ENCODE results near the gene CAMTA1.
"Not testable (repeated sequence)": the region's sequence is repeated elsewhere in the genome, so short reads cannot be mapped to it uniquely, and the experiment has no call there.

The CAMTA1 gene

DNA sequence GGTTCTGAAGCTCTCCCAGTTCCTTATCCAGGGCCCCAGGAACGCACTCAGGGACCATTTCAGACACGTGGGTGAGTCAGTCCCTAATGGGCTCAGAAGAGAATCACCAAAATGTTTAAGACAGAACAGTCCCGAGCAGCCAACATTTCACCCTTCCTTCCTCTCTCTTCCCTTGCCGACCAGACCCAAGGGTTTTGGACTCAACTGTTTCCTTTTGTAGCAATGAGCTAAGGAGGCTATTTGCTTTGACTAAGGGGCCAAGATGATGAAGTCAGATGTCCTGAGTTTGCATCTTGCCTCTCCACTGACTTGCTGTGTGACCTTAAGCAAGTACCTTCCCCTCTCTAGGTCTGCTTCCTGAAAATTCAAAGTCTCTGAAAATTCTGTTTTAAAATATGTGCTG, 513.5 kb downstream of the CAMTA1 start:
- DNase-seq: no peak

DNA sequence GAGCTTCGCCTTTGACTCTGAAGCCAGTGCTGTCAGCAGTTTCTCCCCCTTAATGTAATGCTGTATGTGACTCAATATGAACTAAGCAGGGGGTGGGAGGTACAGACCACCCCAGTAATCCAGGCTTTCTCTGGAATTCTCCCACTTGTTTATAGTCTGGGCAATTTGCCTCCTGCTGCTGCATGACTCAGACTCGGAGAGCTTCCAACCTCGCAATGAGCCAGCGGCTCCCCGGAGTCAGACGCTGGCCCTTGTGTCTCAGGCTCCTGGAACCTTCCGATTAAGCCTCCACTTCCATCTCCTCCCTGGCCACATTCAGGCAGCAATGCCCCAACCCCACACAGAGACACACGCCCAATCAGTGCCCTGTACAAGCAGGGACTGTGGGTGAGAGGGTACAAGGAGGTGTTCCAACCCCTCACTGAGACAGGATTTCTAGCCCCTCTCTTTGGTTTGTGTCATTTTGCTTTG, 514.1 kb downstream of the CAMTA1 start:
- no peak for DNase-seq

GRCh38 chr1:7299994-7300393, 514.7 kb downstream of the CAMTA1 start:
- DNase-seq: no peak

DNA sequence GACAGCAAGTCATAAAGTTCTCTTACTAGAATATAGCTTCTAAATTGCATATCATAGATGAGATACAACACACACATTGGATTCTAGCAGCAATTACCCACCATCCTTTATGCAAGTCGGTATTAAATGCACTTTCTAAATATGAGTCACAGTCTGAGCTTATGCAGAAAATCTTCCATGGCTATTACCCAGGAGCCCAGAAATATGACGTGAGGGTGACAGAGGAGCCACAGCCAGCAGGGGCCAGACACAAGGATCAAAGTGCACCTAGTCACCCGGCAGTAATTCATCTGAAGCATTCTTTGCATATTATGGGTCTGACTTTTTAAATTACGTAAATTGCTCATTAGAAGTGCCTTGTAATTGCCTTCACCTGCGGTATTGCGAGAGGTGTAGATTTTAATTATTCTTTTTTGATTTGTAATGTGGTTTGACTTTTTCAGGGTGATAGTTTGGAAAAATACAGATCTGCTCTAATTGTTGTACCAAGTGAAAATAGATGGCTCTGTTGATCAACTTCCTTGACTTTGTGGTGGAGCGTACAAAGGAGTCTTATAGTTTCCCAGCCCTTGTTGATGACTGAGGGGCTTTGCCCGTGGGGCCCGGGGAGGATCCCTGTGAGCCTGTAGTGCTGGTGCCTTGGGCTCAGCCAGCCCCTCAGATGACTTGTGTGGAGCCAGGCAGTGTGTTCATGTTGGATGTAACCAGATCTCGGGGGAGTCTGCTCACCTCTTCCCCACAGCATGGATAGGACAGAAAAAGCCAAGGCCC, 515.8 kb downstream of the CAMTA1 start:
- no peak for DNase-seq

GRCh38 chr1:7301664-7301981, 516.4 kb downstream of the CAMTA1 start:
- DNase-seq: no peak

DNA sequence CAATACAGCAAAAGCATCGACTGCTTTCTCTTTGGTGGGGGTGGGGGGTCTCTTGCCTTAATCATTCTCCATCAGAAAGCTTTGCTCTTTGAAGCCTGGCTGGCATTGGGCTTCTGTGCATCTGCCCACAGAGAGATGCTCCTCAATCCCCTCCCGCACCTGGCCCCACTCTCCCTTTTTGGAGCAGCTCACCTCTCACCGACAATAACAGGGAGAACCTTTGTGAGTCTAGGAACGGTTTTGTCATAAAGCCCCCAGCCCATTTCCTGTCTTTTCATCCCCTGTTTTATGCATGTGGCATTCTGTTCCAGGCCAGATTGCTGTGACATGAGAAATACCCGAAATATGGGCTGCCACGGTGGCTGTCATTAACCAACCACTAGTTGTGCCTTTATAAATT, 516.9 kb downstream of the CAMTA1 start:
- DNase-seq: no peak

GRCh38 chr1:7302873-7303272, 517.6 kb downstream of the CAMTA1 start:
- DNase-seq: peak; percentile 22

DNA sequence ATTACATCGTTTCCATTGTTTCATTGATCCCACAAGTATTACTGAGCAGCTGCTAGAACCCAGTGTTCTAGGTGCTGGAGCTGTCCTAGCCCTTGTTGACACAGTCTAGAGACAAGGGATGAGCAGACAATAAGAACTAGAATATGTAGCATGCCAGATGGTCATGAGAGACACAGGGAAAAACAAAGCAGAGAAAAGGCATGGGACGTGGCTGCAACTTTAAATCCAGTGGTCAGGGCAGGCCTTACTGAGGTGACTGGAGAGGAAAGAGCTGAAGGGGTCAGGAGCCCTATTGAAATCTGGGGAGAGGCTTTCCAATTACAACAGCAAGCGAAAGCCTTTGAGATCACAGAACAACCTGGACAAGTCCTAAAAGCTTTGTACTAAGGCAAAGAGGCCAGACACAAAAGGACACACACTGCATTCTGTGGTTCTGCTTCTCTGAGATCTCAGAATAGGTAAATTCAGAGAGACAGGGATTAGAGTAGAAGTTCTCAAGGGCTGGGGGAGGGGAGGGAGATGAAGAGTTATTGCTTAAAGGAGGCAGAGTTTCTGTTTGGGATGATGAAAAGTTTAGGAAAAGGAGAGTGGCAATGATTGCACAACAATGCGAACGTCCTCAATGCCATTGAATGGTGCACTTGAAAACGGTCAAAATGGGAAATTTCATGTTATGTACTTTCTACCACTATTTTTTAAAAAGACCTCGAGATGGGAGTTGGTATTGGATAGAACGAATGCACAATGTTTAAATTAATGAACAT, 518.5 kb downstream of the CAMTA1 start:
- DNase-seq: no peak

GRCh38 chr1:7313081-7313546, 527.9 kb downstream of the CAMTA1 start:
- peak; percentile 20 for DNase-seq

DNA sequence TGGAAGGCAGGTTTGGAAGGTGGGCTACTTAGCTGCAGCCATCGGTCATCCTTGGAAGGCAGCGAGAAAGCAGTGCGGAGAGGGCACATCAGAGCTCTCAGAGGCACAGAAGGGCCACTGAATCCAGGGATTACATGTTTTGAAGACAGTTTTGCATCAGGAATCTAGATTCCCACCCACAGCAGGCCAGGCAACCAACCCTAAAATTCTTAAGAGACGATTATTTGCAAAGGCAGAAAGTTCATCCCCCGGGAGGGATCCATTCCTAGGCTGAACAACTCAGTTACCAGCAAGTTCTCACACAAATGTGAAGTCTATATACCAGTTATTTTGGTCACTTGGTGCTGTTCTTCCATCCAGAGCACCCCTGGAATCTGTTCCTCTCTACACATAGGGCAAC, 528.6 kb downstream of the CAMTA1 start:
- DNase-seq: no peak

- no peak for DNase-seq
Measured at GRCh38 chr1:7315316-7315715, 530.1 kb downstream of the CAMTA1 start.

GRCh38 chr1:7315946-7316345, 530.7 kb downstream of the CAMTA1 start:
- DNase-seq: no peak

DNA sequence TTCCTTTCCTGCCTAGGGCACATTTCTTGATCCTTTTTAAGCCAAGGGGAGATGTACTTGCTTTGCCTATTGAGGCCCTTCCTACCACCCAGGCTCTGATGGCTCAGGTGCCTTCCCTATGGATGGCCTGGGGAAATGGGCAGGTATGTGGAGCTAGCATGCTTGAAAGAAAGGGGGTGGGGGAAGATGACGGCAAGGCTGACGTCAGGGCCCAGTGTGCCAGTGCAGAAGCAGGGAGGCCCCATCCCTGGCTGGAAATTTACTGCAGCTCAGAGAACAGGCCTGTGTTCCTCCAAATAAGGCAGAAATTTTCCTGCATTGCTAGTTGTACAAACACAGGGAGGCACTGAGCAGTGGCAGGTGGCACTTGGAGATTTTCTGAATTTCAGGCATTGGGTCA, 532.6 kb downstream of the CAMTA1 start:
- DNase-seq: no peak

DNA sequence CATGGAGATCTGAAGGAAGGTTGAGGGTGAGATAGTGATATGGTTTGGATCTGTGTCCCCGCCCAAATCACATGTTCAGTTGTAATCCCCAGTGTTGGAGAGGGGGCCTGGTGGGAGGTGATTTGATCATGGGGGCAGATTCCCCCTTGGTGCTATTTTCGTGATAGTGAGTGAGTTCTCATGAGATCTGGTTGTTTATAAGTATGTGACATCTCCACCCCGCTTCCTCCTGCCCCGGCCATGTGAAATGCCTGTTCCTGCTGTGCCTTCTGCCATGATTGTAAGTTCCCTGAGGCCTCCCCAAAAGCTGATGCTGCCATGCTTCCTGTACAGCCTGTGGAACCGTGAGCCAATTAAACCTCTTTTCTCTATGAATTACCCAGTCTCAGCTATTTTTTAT, 533.9 kb downstream of the CAMTA1 start:
- DNase-seq: no peak

DNA sequence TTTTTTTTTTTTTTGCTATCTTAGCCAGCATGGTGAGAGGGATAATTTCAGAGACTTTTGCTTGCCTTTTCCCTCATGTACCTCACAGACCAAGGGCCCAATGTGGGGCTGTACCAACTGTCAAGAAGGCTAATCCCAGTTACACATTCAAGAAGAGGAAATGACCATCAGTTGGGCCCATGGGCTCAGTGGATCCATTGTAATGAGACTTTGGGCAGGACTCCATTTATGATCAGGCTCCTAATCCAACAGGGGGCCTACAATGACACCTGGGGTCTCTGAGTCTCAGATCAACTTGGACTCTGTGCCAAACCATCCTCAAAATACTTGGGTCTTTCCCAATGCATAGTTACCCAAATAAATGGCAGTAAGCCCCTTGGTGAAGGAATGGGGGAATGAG, 535.4 kb downstream of the CAMTA1 start:
- DNase-seq: no peak

DNA sequence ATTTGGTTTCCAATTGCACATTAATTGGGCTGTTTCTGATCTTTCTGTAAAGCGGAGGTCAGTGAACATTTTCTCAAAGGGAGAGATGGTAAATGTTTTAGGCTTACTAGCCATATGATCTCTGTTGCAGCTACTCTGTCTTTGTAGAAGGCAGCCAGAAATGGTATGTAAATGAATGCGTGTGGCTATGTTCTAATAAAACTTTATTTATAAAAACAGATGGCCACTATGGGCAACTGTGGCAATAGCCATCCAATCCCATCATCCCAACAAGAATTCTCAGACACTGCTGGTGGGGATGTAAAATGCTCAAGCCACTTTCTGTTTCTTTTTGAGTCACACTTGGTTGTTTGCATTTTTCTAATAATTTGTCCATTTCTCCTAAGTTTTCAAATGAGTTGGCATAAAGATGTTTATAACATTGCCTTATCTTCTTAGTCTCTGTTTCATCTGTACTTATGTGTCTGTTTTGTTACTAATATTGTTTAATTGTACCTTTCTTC, 537.1 kb downstream of the CAMTA1 start:
- no peak for DNase-seq

DNA sequence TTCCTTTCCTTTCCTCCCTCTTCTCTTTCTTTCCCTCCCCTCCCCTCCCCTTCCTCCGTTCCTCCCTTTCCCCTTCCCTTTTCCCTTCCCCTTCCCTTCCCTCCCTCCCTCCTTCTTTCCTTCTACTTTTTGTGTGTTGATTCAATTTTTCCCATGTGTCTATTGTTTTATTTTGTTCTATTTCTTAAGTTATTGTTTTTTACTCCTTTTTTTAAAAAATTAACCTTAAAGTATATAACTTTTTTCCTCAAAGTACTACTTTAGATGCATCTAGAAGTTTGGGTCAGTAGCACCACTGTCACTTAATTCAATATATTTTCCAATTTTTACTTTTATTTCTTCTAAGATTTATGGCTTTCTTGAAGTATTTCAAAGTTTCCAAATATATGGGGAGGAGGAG, 537.7 kb downstream of the CAMTA1 start:
- no peak for DNase-seq

DNA sequence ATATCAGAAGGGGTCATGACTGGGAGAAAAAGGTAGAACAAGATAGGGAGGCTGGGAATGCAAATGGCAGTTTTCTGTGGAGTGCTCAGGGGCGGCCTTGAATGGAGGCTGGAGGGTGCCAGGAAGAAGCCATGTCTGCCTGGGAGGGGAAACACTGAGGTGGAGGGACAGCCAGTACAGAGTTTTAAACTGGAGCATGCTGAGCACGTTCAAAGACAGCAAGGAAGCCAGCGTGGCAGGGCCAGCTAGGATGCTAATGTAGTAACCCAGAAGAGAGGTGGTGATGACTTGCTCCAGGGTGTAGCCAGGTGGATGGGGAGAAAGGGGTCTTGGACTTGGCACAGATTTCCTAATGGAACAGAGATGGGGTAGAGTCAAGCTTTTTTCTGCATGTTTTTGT, 540.0 kb downstream of the CAMTA1 start:
- DNase-seq: no peak

GRCh38 chr1:7326366-7326765, 541.1 kb downstream of the CAMTA1 start:
- DNase-seq: no peak

DNA sequence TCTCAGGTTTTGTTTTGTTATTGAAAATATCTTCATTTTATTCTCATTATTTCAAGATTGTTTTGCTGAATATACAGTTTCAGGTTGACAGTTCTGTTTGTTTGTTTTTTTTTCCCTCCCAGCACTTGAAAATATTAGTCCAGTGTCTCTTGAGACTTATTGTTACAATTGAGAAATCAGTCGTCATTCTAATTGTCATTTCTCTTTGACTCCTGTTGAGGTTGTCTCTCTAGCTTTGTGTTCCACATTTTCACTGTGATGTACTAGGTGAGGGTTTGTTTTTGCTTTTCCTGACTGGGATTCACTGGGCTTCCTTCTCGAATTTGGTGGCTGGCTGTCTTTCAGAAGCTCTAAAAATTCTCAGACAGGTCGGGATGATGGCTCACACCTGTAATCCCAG, 542.6 kb downstream of the CAMTA1 start:
- no peak for DNase-seq

- no peak for DNase-seq
Measured at GRCh38 chr1:7329868-7330615, 544.8 kb downstream of the CAMTA1 start.

- DNase-seq: not testable (repeated sequence)
Measured at GRCh38 chr1:7330726-7331125, 545.5 kb downstream of the CAMTA1 start.

DNA sequence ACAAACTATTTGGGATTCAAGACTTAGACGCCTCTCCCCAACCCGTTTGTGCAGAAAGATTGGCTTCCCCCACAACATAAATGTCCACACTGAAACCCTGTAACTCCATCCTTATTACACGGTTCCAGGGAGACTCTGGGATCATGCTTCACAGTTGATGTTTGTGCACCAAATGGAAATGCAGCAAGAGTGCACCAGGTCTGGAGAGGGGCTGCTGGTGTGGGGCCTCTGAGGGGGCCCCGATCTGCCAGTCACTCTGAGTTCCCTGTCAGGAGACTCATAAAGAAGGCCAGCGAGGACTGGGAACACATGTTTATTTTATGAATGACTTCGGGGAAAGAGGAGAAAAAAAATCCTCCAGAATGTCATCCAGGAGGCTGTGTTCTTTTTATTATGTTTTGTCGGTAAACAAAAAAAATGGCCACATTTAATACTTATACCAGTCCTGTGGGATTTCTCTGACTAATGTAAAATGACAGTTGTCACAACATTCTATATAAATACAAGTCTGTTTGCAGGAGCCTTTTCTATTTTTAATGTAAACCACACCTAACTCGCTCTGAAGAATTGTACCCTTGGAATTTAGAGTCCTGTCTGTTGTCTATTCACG, 546.8 kb downstream of the CAMTA1 start:
- DNase-seq: no peak

All from NCI-H526 treated with DMSO at 0.1 percent for 48 hours (cell line).